DMS53 treated with DMSO at 0.1 percent for 48 hours (cell line): ENCODE measurements around the gene DNAJC11.
"Not testable (repeated sequence)": the region's sequence is repeated elsewhere in the genome, so short reads cannot be mapped to it uniquely, and the experiment has no call there.

ENCODE experiments used
- DNase-seq: peaks from one replicate; lab custom pipeline; 2025; ENCODE audit not compliant: unreplicated experiment; lab: John Stamatoyannopoulos, UW

The DNAJC11 gene

GRCh38 chr1:6601049-6601922 is 100.3 kb downstream of the DNAJC11 start:
- peak; percentile 31 for DNase-seq

- no peak for DNase-seq
Measured at GRCh38 chr1:6600410-6601048, 101.1 kb downstream of the DNAJC11 start.

DNA sequence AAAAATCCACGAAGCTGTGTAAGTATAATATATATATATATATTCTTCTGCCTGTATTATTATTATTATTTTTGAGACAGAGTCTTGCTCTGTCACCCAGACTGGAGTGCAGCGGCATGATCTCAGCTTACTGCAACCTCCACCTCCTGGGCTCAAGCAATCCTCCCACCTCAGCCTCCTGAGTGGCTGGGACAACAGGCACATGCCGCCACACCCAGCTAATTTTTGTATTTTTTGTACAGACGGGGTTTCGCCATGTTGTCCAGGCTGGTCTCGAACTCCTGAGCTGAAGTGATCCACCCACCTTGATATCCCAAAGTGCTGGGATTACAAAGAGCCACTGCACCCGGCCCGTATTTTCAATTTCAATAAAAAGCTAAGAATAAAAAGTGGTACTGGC is 101.6 kb downstream of the DNAJC11 start:
- DNase-seq: not testable (repeated sequence)

DNA sequence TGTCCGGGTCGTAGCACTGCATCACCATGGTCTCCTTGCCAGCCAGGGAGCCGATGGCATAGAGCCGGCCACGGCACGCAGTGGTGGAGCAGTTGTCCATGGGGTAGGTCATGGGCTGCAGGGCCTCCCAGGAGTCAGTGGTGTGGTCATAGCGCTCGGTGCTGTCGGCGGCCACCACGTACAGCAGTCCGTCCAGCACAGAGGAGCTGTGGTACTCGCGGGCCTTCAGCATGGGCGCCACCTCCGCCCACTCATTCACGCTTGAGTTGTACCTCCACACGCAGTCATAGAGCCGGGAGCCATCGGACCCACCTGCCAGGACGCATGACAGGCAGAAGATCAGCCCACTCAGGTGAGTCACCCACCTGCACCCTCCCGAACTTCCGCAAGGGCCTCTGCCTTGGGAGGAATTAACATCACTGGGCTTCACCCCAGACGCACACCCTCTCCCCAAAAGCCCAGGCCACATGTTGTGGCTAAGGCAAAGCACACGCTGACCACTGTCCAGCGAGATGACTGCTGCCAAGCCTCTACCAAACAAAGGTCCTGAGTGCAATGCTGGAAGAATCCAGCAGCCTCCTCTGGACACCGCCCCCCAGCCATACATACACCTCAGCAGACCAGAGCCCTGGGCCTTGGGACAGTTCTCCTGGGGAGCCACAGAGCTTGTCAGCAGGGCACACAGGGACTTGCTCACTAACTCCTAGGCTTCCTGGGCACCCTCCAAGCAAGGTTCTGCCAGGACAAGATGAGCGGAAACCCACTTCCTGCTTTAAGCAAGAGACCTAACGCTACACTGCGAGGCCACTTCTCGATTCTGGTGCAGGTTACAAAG is 102.3 kb downstream of the DNAJC11 start:
- DNase-seq: no peak

- no peak for DNase-seq
Measured at GRCh38 chr1:6597777-6598131, 103.9 kb downstream of the DNAJC11 start.

DNA sequence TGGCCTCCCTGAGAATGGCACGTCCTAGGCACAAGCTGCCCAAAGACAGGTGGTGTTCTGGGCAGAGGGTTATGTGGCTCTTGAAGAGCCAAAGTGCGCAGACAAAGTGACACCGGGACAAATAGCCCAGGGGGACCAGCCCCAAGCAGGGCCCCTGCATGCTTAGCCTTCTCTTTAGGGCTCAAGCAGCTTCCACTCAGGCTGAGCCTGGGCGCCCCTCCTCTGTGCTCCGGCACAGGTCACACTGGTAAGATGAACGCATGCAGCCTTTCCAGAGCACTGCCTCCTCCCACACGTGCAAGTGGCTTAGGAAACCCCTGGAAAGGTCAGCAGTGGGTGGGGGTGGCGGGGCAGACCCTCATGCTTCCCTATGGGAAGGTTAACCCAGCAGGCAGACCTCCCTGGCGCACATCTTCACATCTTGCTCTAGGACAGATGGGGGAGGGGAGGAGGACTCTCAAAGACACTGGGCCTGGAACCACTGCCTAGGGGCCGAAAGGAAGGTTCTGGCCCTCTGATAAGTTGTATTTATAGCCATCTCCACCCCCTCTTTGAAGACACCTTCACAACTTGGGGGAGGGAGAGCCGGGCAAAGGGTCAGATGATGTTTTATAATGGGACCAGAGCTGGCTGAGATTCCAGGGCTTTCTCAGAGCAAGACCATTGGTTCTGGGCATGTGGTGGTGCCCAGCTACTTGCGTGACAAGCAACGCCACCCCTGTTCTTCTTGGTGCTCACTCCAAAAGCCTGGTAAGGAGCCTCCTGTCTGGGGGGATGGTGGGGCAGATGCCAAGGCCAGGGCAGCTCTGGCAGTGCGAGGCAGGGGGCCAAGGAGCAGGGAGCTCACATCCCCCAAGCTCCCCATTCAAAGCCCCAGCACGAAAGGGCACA is 104.5 kb downstream of the DNAJC11 start:
- DNase-seq: no peak

- DNase-seq: no peak
Measured at GRCh38 chr1:6596351-6596750, 105.3 kb downstream of the DNAJC11 start.

- no peak for DNase-seq
Measured at GRCh38 chr1:6594977-6595740, 106.5 kb downstream of the DNAJC11 start.

DNA sequence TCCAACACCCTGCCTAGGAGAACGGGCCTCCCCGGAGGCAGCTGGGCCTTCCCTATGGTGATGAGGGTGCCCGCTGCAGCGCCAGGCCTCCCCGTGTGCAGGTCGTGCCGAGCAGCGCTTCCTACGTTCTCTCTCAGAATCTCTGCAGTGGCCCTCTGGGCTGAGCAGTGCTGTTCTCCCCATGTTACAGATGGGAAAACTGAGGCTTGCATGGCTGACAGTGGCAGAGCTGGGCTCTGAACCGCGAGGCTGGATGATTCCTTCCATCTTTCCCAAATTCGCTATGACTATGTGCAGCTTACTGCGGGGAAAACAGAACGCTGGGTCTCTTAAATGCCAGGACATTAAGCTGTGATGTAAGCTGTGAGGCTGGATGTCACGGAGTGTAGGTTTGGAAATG is 107.8 kb downstream of the DNAJC11 start:
- DNase-seq: no peak

DNA sequence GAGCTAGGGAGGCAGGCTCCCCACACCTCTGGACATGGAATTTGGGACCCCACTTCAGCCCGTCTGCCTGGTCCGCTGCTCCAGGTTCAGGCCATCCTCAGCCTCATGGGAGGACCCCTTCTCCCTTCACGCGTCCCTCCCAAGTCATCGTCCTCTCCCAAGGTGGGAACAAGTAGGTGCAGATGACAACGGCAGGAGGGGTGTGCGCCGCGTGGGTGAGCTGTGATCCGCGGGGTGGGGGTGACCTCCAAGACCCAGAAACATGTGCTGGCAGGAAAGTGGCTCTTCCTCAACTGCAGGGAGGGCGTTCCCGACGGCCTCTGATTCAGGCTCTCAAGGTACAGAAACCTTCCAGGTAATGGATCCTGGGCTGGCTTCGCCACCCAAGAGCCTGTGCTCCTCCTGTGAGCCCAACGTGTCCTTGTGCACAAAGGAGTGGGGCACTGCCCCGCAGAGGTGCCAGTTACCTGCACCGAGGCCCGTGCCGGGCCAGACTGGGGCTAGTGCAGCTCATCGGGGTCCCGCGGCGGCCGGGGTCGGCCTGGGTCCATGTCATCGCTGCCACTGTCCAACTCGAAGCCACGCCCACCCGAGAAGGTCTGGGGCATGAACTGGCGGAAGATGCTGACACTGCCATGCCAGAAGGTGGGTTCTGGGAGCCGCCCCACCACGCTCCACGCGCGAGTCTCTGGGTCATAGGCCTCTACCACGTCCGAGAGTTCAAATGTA is 108.6 kb downstream of the DNAJC11 start:
- no peak for DNase-seq

- no peak for DNase-seq
Measured at GRCh38 chr1:6592441-6592840, 109.2 kb downstream of the DNAJC11 start.

DNA sequence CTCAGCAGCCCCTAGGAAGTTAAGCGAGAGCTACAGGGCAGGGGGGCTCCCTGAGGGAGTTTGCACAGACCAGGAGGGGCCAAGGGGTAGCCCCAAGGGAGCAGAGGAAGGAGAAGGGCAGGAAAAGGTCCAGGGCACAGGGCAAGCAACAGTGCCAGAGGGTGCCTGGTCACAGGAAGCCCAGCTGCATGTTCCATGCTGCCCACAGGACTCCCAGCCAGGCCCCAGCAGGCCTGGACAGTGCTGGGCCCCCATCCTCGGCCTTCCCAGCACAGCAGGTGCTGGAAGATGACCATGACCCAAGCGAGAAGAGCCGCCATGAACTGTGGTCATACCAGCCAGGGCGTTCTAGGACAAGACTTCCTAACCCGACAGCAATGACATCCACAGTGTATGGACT is 110.0 kb downstream of the DNAJC11 start:
- no peak for DNase-seq

- no peak for DNase-seq
Measured at GRCh38 chr1:6591222-6591621, 110.4 kb downstream of the DNAJC11 start.

- DNase-seq: no peak
Measured at GRCh38 chr1:6590046-6590445, 111.6 kb downstream of the DNAJC11 start.

DNA sequence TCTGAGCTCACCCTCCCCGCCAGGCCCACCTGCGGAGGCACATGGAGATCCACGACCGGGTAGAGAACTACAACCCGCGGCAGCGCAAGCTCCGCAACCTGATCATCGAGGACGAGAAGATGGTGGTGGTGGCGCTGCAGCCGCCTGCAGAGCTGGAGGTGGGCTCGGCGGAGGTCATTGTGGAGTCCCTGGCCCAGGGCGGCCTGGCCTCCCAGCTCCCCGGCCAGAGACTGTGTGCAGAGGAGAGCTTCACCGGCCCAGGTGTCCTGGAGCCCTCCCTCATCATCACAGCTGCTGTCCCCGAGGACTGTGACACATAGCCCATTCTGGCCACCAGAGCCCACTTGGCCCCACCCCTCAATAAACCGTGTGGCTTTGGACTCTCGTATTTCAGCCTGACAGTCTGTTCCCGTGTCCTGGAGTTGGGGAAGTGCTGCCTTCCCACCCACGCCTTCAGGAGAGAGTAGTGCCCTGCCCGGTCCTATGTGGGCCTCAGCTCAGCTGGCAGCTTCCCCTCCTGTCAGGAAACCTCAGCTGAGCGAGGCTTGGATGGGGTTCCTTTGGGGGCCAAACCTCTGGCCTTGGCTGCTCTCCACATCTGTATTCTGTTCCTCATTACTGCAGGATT is 112.6 kb downstream of the DNAJC11 start:
- DNase-seq: no peak

DNA sequence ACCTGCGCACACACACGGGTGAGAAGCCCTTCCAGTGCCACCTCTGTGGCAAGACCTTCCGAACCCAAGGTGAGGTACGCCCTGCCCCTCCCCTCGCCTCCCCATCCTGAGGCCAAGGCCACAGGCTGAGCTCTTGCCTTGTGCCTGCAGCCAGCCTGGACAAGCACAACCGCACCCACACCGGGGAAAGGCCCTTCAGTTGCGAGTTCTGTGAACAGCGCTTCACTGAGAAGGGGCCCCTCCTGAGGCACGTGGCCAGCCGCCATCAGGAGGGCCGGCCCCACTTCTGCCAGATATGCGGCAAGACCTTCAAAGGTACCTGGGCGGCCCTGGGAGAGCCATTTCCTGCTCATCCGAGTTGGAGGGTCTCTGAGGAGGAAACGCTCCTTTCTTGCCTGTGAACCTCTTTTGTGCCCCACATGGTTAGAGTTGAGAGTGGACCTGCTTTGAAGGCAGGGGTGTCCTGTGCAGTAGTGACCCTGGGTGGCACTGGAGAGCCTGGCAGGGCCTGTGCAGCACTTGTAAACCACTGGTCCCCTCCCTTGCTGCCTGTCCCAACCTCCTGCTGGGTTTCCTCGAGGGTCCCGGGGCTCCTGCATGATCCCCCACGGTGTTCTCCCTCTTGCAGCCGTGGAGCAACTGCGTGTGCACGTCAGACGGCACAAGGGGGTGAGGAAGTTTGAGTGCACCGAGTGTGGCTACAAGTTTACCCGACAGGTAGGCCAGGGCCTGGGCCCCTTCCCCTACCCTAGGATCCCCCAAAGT is 113.3 kb downstream of the DNAJC11 start:
- no peak for DNase-seq

DNA sequence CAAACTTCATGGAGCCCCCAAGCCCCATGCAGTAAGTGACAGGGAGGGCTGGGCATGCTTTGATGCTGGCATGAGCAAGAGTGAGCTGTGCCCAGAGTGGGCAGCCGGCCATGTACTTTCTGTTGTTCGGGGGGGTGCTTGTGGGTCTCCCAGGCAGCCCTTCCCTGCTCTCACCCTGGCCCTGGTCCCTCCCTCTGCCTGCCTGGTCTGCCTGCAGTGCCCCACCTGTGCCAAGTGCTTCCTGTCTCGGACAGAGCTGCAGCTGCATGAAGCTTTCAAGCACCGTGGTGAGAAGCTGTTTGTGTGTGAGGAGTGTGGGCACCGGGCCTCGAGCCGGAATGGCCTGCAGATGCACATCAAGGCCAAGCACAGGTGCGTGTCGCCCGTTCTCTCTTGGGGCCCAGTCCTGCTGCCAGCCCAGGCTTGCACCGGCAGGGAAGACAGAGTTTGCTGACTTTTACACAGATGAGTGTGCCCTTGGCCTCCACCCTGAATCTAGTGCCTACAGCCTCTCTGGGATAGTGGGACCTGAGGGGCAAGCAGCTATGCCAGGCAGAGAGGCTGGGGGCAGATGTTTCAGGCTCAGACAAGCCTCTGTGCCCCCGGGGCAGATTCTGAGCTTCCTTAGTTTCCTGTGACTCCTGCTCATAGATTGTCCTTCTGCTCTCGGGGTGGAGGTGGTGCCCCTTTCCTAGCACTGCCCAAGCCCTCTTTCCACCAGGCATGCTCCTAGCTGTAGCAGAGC is 114.2 kb downstream of the DNAJC11 start:
- DNase-seq: peak; percentile 26
